Stimulated activated CD4-positive, alpha-beta T cell treated with anti-CD3 and anti-CD28 coated beads, TNF-alpha, amount 100 ng/mL, for 1 hour (primary cell): Measurements from ENCODE around the gene RRP7A.
"Not testable (repeated sequence)": the region's sequence is repeated elsewhere in the genome, so short reads cannot be mapped to it uniquely, and the experiment has no call there.

ENCODE experiments used
- DNase-seq, 3 donors: peaks; one replicate each; pipeline ENCODE4 v3.0.0-alpha.2; 2020; ENCODE audit warnings: low read depth in 3 of 3, low spot score in 1 of 3

The RRP7A gene

DNA sequence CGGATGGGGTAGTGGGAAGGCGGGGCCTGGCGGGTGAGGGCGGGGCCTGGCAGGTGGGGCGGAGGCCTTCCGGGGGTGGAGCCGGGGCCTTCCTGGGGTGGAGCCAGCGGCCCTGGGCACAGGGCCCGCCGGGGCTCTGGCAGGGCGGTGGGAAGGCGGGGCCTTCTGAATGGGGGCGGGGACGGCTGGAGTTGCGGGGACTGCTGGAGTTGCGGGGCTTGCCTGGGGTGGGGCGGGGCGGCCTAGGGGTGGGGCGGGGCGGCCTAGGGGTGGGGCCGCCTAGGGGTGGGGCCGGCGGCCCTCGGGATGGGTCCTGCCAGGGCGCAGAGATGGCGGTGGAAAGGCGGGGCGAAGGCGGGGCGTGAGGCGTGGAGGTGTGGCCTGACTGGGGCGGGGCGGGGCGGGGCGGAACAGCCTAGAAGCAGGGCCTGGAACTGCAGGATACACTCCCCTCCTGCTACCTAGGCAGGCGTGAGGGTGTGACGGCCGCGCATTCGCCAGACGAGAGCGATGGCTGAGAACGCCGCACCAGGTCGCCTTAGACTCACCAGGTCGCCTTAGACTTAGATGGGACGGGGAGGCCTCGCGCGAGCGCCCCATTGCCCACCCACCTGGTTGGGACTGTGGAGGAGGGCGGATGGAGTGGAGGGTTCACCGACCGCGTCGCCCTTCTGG is 19.3 kb downstream of the RRP7A start:
- DNase-seq = peak; percentile 59 to 75 (median 65)

DNA sequence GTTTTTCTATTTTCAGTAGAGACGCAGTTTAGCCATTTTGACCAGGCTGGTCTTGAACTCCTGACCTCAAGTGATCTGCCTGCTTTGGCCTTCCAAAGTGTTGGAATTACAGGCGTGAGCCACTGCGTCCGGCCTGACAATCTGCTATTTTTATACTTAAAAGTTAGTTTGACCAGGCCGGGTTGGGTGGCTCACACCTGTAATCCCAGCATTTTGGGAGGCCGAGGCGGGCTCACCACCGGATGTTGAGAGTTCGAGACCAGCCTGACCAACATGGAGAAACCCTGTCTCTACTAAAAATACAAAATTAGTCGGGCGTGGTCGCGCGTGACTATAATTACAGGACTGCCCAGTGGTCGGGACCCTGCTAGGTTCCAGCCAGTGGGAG is 19.8 kb downstream of the RRP7A start:
- not testable (repeated sequence) for DNase-seq

DNA sequence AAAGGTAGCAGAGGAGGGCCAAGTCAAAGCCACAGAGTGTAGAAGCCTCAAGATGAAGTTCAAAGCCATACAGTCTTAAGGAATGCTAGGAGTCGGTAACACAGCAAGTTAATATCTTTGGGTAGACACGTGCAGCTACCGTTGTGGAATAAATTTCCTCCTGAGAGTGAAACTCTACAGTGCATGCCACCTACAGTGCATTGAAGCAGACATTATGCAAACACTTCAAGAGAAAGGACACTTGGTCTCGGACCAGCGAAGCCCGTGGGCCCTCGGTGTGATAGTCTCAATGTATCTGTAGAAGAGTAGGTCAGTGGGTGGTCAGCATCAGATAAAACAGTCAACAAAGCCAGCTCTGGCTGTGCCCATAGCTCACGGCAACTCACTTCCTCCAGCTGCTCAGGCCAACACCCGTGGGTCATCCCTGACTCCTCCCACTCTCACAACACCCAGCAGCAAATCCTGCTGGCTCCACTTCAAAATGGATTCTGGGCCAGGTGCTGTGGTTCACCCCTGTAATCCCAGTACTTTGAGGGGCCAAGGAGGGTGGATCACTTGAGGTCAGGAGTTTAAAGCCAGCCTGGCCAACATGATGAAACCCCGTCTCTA is 24.0 kb downstream of the RRP7A start:
- not testable (repeated sequence) for DNase-seq

DNA sequence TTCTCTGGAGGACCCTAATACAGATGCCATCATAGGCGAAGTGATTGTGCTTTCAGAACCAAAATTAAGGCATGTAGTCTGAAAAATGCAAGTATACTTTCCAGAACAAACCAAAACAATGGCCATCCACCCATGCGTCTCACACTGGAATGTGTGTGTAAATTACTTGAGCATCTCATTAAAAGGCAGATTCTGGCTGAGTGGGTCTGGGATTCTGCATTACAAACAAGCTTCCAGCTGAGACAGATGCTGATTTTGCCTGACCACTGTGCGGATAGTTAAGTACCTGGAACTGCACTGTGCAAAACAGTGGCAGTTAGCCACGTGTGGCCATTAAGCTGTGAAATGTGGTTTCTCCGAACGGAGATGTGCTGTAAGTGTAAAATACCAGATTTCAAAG is 26.2 kb downstream of the RRP7A start:
- DNase-seq = no peak

DNA sequence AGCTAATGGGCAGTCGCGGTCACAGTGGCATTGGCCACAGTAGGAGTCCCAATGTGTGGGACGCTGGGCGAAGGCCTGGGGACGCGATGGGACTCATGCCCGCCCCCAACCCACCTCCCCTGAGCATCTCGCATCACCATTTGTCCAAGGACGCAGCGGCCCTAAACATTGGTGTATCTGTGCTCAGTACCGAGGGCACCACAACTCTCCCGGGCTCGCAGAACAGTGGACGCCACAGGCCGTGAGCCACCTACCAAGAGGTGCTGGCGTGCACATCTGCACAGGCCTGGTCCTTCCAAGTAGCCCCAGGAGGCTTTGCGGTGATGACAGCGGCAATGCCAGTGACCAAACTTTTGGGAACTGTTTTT is 27.3 kb downstream of the RRP7A start:
- no peak for DNase-seq

DNA sequence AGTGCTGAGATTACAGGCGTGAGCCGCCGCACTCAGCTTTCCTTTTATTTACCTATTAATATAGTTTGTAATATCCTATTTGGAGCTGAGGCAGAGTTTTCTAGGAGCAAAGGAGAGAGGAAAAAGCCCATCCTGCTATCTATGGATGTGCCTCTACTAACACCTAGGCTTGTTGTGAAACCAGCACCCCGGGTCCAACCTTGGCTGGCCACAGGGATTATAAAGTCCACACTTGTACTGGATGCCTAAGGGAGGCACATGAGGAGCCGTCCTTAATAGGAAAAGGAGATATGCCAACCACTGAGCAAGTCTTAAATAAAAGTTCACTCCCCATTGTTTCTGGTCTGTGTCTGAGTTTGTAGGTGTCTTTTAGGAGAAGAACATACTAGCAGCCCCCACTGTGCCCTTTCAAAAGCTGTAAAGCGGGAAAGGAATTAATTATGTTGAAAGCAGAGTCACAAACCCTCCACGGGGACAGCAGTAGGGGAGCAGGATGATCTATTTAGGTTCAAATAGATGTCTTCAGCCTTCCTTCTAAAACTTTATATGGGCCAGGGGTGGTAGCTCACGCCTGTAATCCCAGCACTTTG is 29.3 kb downstream of the RRP7A start:
- DNase-seq = no peak

DNA sequence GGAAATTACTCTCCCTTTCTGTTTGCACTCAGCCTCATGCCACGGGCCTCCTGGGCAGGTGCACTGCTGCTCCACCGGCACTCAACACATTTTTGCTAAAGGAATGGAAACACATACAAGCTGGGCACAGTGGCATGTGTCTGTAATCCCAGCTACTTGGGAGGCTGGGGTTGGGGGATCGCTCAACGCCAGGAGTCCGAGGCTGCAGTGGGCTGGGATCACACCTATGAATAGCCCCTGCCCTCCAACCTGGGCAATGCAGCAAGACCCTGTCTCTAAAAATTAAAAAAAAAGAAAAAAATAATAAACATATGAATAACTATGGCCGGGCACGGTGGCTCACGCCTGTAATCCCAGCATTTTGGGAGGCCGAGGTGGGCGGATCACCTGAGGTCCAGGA is 30.6 kb downstream of the RRP7A start:
- DNase-seq = no peak

DNA sequence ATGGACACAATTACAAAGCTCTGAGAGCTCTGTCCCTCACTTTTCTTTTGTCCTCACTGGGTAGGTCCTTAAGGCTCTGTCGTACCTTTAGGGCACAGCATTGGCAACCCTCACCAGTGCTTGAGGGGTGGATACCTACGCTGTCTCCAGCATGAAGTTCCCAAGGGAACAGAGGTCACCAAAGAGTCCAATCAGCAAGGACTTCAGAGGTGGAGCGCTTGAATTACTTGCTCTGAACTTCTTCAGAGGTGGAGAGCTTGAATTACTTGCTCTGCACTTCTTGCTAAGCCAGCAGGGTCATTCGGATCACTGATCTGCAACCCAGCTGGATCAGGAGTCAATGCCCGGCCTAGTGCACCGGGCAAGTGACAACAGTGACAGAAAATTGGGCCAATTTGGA is 35.1 kb downstream of the RRP7A start:
- no peak for DNase-seq

DNA sequence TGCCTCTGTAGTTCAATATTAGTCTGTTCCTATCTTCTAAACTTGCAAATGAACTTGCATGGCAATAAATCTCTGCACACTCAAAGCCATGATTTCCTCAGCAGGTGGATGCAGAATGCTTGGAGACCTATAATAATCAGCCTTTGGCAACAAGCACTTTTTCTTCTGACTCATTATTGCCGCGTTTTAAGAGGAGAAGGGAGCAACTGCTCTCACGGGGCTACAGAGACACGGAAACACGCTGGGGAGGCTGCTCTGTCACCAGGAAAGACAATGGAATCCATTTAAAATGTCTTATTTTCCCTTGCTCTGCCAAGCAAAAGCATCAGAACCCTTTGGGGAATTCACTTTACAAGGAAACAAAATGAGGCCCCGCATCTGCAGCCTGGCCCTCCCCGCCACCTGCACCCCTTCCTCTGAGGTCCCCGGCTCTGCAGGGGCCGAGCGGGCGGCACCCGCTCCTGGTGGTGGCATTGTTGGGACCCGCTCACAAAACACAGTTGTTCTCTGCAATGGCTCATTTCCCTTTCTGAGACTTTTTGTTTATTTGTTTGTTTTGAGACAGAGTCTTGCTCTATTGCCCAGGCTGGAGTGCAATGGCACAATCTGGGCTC is 35.9 kb downstream of the RRP7A start:
- DNase-seq = not testable (repeated sequence)

DNA sequence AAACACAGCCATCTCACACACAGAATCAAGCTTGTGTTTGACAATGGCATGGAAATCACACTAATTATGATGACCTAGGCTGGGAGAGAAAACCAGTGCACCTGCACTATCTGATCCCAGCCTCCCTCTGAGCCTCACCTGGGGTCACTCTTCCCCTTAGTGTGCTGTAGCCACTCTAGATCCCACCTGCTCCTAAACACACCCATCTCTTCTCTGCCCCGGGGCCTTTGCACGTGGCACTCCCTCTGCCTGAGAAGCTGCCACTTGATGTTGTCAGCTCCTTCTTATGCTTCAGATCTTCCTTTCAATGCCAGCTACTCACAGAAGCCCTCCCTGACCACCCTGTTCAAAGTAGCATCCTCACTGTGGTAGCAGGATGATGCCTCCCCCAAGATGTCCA is 44.5 kb downstream of the RRP7A start:
- DNase-seq = no peak

DNA sequence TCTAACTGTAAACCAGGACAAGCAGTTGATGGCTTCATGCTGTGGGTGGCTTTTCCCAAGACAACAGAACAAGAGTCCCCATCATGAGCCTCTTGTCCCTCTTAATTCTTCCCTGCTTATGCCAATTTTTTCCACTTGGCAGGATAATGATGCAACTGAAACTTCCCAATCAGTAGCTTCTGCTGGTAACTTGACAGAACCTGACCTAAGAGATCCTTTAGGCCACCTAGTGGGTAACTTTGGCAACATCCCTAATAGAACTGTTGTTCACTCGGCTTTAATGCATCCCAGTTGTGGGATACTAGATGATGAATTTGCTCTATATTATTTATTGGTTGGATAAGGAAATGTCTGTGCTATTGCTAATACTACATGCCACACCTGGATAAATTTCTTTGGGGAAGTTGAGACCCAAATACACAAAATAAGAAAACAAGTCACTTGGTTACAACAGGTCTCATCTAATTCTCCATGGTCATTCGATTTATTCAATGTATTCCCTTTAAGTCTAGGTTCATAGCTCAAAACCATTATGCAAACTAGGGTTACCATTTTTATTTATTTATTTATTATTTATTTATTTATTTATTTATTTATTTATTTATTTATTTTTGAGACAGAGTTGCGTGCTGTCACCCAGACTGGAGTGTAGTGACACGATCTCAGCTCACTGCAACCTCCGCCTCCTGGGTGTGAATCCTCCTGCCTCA is 46.0 kb downstream of the RRP7A start:
- DNase-seq = no peak

DNA sequence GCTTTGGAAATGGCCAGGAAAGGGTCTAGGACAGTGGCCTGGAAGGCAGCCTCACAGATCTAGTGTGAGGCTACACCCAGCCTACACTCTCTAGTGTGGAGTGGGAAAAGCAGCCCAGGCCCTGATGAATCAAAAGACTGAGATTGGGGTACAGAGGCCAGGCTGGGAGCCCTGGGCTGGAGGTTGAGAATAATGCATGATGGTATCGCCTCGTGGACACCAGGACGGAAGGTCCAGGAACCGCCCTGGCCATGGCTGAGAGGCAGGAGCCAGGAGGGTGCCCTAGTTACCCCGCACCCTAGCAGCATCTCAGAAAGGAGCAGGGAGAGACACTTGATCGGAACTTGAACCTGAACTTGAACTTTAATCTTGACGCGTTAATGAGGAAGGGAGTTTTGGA is 46.9 kb downstream of the RRP7A start:
- no peak for DNase-seq

DNA sequence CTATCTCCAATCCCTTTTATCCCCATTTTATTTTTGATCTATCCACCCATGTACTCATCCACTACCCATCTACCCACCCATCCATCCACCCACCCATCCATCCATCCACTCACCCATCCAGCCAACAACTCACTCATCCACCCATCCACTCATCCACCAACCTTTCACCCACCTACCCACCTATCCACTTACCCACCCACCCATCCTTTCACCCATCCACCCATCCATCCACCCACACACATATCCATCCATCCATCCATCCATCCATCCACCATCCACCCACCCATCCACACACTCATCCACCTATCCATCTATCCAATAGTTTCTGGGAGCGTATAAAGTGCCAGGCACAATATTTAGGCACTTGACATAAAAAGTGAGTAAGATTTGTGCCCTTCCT is 48.2 kb downstream of the RRP7A start:
- no peak for DNase-seq

DNA sequence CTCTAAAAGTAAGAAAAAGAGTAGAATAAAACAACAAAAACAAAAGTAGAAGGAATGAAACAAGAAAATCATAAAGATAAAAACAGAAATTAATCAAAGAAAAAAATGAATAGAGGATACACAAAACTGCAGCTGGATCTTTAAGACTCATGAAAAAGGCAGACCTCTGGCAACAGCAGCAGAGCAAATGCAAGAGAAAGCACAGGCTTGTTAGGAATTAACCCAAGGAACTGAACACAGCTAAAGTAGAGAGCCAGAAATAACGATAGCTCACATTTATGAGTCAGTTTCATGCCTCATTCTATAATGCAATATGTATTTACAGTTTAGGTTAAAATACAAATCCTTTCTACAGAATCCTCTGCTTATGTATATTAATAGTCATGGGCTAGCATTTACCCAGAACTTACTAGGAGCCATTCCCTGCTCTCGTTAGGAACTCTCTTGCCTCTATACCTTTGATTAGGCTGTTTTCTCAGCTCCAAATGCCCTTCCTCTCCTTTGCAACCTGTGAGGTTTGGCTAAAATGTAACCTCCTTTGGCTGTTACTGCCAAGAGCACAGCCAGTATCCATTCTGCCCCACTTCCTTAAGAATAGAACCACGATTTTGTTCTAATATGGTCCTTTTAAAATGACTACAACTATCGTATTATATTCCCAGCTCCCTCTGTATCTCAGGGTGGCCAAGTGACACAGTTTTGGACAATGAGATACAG is 49.1 kb downstream of the RRP7A start:
- DNase-seq = no peak

DNA sequence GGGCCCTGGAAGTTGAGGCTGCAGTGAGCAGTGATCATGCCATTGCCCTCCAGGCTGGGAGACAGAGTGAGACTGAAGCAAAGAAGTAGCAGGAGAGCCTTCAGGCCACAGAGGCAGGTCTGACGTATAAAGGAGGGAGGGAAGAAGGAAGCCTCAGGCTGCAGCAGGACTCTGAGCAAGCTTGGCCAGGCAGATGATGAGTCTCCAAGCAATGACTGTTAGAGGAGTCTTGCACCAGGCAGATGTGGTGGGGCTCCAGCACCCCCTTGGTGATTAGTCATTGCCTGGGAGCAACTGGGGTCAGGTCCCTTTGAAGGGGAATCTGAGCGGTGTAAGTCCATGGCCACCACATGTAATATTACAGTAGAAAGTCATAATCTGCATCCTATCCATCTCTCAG is 50.8 kb downstream of the RRP7A start:
- DNase-seq = no peak

DNA sequence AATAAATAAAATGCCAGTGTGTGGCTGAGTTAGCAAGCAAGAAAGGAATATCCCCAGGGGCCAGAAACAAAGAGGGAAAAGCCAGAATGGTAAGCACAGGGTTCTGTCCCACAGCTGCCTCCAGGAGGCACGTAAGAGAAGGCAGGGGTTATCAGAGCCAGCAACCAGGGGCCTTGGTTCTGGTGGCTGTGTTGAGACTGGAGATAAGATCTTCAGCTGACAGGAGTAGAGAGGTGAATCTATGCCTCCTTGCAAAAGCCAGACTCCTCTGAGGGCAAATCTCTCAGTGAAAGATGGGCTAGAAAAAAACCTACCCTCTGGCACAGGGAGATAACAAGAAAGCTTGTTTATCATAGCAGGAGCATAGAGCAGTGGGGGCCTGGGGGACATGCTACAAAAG is 57.6 kb downstream of the RRP7A start:
- DNase-seq = no peak

DNA sequence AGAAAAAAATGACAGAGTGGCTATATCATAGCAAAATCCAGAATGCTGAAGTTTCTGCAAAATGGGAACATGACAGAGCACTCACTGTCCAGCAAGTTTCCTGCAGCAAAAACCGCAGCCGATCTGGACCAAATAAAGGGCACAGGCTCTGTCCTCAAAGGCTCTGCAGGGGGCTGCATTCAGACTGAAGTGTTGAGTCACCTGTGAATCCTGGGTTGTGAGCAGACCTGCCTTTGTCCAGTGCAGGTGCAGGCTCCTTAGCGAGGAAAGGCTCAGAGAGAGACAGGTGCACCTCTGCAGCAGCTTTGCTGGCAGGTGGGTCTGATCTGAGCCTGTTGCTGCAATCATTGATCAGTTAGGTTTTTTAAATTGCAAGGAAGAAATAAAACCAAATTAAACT is 58.1 kb downstream of the RRP7A start:
- no peak for DNase-seq
